Measurements from ENCODE around the gene C11orf52.
A peak's percentile ranks its signal among the peaks of the same experiment; 100 is the strongest.

The C11orf52 gene, protein sequence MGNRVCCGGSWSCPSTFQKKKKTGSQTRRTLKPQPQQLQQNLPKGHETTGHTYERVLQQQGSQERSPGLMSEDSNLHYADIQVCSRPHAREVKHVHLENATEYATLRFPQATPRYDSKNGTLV

DNA sequence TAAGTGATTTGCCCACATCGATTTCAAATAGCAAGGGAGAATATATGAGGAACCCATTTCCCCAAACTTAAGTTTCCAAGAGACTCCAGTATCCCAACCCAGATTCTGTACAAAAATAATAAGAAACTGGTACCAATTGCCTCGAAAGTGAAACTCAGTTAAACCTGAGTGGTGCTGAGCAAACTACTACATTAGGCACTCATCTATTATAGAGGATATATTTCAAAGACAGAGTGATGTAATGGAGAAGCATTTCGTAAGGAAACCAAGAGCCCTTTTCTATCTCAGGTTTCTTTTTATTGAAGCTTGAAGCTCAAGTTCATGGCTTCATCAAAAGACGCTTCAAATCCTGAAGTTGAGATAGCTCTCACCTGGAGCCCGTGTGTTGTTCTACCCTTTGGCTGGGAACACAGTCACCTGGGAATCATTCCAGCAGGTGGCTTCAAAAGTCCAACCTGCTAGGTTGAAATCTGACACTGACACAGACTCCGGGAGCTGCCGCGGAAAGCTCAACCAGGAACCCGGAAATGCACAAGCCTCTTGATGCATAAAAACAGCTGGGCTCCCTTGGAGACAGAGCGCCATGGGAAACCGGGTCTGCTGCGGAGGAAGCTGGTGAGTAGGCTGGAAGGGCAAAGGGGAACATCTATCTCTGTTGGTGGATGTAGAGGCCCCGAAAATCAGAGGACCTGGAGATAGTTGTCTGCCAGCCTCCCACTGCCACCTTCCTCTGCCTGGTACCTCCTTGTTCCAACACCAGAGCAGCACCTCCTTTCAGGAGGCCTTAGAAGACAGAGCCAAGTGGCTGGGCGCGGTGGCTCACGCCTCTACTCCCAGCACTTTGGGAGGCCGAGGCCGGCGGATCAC, at the start of gene C11orf52:
C11orf52 (plus strand) TSS at position 524 of the 867 bp plus-strand sequence; CDS start at position 584, 60 bp downstream.
- Histone ChIP-seq H2AFZ (ENCODE audit: low read depth, low read length, severe bottlenecking) (no peak within 1 kb of the TSS), H4K20me1 (ENCODE audit: low read depth, low read length) (no peaks in the 10 kb centered on the region), H3F3A (ENCODE audit: insufficient read depth) (no peaks in the 10 kb centered on the region), H3K79me2 (ENCODE audit: insufficient read depth, low read length) (no peaks in the 10 kb centered on the region), H3K9me2 (replicated peaks; ENCODE audit: insufficient read depth, low read length) (no peaks in the 10 kb centered on the region), H3K27me3 (ENCODE audit: low read length) (no peaks in the 10 kb centered on the region), H3K4me3 (ENCODE audit: insufficient read depth, low read length, poor library complexity, severe bottlenecking) (no peak within 1 kb of the TSS), H3K36me3 (ENCODE audit: low read length) (no peaks in the 10 kb centered on the region), H3K27ac (ENCODE audit: low read depth, low read length) (no peak within 1 kb of the TSS), H3K9me3 (ENCODE audit: insufficient read depth, low read length) (no peaks in the 10 kb centered on the region), H3K9ac (ENCODE audit: low read length) (no peak within 1 kb of the TSS), H3K4me2 (ENCODE audit: low read depth, low read length, poor library complexity, severe bottlenecking) (no peak within 1 kb of the TSS)
- no peak for TF ChIP-seq EZH2phosphoT487 (conservative IDR thresholded peaks at IDR 0.05; ENCODE audit: low read length)
- TF ChIP-seq, protein P1, sequence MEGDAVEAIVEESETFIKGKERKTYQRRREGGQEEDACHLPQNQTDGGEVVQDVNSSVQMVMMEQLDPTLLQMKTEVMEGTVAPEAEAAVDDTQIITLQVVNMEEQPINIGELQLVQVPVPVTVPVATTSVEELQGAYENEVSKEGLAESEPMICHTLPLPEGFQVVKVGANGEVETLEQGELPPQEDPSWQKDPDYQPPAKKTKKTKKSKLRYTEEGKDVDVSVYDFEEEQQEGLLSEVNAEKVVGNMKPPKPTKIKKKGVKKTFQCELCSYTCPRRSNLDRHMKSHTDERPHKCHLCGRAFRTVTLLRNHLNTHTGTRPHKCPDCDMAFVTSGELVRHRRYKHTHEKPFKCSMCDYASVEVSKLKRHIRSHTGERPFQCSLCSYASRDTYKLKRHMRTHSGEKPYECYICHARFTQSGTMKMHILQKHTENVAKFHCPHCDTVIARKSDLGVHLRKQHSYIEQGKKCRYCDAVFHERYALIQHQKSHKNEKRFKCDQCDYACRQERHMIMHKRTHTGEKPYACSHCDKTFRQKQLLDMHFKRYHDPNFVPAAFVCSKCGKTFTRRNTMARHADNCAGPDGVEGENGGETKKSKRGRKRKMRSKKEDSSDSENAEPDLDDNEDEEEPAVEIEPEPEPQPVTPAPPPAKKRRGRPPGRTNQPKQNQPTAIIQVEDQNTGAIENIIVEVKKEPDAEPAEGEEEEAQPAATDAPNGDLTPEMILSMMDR (IDR thresholded peaks at IDR 0.05; ENCODE audit: insufficient read depth, low read length, poor library complexity, severe bottlenecking): no peak

DNA sequence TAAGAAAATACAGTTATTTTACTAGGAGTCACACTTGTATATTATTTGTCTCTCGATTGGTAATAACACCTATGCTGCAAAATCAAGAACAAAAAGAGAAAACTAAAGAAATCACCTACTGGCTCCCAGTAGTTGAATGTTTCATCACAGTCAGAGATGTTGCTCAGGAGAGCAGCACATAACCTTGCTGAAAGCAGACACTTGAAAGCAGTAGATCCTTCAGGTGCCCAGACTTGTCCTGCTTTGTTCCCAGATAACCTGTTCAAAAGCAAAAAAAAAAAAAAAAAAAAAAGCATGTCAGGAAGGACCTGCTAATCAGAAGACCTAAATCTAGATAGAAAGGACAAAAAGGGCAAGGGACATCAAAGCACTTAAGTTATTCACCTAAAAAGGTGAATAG, 48.6 kb upstream of the C11orf52 start:
- peaks cover 20% of the 10 kb centered on the region; the same call in 1 of the 2 replicates for H3K36me3 ChIP-seq (ENCODE audit: low read length)
- H3K4me3 ChIP-seq (ENCODE audit: insufficient read depth, low read length, poor library complexity, severe bottlenecking): peak overlapping the region; percentile 73
- no peaks in the 10 kb centered on the region for H3K27me3 ChIP-seq (ENCODE audit: low read length)
- no peak for TF ChIP-seq EZH2phosphoT487 (conservative IDR thresholded peaks at IDR 0.05; ENCODE audit: low read length)
- TF ChIP-seq, protein P1 (IDR thresholded peaks at IDR 0.05; ENCODE audit: insufficient read depth, low read length, poor library complexity, severe bottlenecking): no peak
- peaks cover 8% of the 10 kb centered on the region for H3F3A ChIP-seq (ENCODE audit: insufficient read depth)
- no peak overlapping the region for H2AFZ ChIP-seq (ENCODE audit: low read depth, low read length, severe bottlenecking)
- no peaks in the 10 kb centered on the region for H4K20me1 ChIP-seq (ENCODE audit: low read depth, low read length)
- peaks cover 10% of the 10 kb centered on the region for H3K79me2 ChIP-seq (ENCODE audit: insufficient read depth, low read length)
- H3K4me2 ChIP-seq (ENCODE audit: low read depth, low read length, poor library complexity, severe bottlenecking): peak overlapping the region; percentile 86
- peak overlapping the region; percentile 54 for H3K27ac ChIP-seq (ENCODE audit: low read depth, low read length)
- H3K9ac ChIP-seq (ENCODE audit: low read length): peak overlapping the region; percentile 76
- no peaks in the 10 kb centered on the region for H3K9me2 ChIP-seq (replicated peaks; ENCODE audit: insufficient read depth, low read length)
- H3K9me3 ChIP-seq (ENCODE audit: insufficient read depth, low read length): no peaks in the 10 kb centered on the region

DNA sequence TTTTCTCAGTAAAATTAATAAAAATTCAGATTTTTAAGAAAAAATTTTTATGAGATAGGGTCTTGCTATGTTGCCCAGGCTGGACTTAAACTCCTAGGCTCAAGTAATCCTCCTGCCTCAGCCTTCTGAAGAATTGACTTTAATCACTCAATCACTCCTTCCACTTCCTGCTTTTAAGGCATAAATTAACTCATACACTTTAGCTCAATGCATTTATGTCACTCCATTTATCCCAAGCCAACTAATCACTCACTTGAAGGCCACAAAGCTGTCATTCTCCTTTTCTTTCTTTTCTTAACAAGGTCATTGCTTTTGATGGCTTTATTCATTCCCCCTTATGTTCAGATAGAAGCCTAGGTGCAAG, 48.2 kb upstream of the C11orf52 start:
- Histone ChIP-seq H3K27me3 (ENCODE audit: low read length) (no peaks in the 10 kb centered on the region), H3K36me3 (ENCODE audit: low read length) (peaks cover 16% of the 10 kb centered on the region; the same call in 1 of the 2 replicates), H3K4me3 (ENCODE audit: insufficient read depth, low read length, poor library complexity, severe bottlenecking) (peak overlapping the region; percentile 73), H3K27ac (ENCODE audit: low read depth, low read length) (peak overlapping the region; percentile 54), H3F3A (ENCODE audit: insufficient read depth) (peaks cover 8% of the 10 kb centered on the region), H3K79me2 (ENCODE audit: insufficient read depth, low read length) (peaks cover 10% of the 10 kb centered on the region), H3K4me2 (ENCODE audit: low read depth, low read length, poor library complexity, severe bottlenecking) (peak overlapping the region; percentile 86), H3K9me3 (ENCODE audit: insufficient read depth, low read length) (no peaks in the 10 kb centered on the region), H3K9ac (ENCODE audit: low read length) (peak overlapping the region; percentile 76), H3K9me2 (replicated peaks; ENCODE audit: insufficient read depth, low read length) (no peaks in the 10 kb centered on the region), H2AFZ (ENCODE audit: low read depth, low read length, severe bottlenecking) (peak overlapping the region; percentile 89), H4K20me1 (ENCODE audit: low read depth, low read length) (no peaks in the 10 kb centered on the region)
- no peak for TF ChIP-seq EZH2phosphoT487 (conservative IDR thresholded peaks at IDR 0.05; ENCODE audit: low read length)
- TF ChIP-seq, protein P1 (IDR thresholded peaks at IDR 0.05; ENCODE audit: insufficient read depth, low read length, poor library complexity, severe bottlenecking): no peak
